HL-60/S4 treated with phorbol 12-myristate 13-acetate at 8.2 ng/mL for 4 days and 3 days (cell line): ENCODE results near the gene MAP3K2.
"Not testable (repeated sequence)": the region's sequence is repeated elsewhere in the genome, so short reads cannot be mapped to it uniquely, and the experiment has no call there.

Source experiments
- in situ Hi-C: fragments of 300-500 bp; cut with MboI; formaldehyde crosslinking; loops from 2 replicates; pipeline ENCODE4 v1.15.0; 2022; ENCODE audit warnings: low sequenced_read_pairs

Gene MAP3K2

DNA sequence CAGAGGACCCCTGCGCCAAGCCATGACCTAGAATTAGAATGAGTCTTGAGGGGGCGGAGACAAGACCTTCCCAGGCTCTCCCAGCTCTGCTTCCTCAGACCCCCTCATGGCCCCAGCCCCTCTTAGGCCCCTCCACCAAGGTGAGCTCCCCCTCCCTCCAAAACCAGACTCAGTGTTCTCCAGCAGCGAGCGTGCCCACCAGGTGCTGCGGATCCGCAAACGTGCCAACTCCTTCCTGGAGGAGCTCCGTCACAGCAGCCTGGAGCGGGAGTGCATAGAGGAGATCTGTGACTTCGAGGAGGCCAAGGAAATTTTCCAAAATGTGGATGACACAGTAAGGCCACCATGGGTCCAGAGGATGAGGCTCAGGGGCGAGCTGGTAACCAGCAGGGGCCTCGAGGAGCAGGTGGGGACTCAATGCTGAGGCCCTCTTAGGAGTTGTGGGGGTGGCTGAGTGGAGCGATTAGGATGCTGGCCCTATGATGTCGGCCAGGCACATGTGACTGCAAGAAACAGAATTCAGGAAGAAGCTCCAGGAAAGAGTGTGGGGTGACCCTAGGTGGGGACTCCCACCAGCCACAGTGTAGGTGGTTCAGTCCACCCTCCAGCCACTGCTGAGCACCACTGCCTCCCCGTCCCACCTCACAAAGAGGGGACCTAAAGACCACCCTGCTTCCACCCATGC, 33.5 kb upstream of the MAP3K2 start:
- in situ Hi-C loops: no loop called here

DNA sequence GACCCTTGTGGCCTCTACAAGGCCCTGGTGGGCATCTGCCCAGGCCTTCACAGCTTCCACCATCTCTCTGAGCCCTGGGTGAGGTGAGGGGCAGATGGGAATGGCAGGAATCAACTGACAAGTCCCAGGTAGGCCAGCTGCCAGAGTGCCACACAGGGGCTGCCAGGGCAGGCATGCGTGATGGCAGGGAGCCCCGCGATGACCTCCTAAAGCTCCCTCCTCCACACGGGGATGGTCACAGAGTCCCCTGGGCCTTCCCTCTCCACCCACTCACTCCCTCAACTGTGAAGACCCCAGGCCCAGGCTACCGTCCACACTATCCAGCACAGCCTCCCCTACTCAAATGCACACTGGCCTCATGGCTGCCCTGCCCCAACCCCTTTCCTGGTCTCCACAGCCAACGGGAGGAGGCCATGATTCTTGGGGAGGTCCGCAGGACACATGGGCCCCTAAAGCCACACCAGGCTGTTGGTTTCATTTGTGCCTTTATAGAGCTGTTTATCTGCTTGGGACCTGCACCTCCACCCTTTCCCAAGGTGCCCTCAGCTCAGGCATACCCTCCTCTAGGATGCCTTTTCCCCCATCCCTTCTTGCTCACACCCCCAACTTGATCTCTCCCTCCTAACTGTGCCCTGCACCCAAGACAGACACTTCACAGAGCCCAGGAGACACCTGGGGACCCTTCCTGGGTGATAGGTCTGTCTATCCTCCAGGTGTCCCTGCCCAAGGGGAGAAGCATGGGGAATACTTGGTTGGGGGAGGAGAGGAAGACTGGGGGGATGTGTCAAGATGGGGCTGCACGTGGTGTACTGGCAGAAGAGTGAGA, 32.5 kb upstream of the MAP3K2 start:
- in situ Hi-C loops: no loop called here

DNA sequence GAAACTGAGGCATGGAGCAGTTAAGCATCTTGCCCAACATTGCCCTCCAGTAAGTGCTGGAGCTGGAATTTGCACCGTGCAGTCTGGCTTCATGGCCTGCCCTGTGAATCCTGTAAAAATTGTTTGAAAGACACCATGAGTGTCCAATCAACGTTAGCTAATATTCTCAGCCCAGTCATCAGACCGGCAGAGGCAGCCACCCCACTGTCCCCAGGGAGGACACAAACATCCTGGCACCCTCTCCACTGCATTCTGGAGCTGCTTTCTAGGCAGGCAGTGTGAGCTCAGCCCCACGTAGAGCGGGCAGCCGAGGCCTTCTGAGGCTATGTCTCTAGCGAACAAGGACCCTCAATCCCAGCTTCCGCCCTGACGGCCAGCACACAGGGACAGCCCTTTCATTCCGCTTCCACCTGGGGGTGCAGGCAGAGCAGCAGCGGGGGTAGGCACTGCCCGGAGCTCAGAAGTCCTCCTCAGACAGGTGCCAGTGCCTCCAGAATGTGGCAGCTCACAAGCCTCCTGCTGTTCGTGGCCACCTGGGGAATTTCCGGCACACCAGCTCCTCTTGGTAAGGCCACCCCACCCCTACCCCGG, 31.8 kb upstream of the MAP3K2 start:
- in situ Hi-C loops: no loop called here

DNA sequence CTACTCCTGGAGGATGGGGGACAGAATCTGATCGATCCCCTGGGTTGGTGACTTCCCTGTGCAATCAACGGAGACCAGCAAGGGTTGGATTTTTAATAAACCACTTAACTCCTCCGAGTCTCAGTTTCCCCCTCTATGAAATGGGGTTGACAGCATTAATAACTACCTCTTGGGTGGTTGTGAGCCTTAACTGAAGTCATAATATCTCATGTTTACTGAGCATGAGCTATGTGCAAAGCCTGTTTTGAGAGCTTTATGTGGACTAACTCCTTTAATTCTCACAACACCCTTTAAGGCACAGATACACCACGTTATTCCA, 31.3 kb upstream of the MAP3K2 start:
- in situ Hi-C loops: no loop called here

DNA sequence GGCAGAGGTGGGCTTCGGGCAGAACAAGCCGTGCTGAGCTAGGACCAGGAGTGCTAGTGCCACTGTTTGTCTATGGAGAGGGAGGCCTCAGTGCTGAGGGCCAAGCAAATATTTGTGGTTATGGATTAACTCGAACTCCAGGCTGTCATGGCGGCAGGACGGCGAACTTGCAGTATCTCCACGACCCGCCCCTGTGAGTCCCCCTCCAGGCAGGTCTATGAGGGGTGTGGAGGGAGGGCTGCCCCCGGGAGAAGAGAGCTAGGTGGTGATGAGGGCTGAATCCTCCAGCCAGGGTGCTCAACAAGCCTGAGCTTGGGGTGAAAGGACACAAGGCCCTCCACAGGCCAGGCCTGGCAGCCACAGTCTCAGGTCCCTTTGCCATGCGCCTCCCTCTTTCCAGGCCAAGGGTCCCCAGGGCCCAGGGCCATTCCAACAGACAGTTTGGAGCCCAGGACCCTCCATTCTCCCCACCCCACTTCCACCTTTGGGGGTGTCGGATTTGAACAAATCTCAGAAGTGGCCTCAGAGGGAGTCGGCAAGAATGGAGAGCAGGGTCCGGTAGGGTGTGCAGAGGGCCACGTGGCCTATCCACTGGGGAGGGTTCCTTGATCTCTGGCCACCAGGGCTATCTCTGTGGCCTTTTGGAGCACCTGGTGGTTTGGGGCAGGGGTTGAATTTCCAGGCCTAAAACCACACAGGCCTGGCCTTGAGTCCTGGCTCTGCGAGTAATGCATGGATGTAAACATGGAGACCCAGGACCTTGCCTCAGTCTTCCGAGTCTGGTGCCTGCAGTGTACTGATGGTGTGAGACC, 30.7 kb upstream of the MAP3K2 start, which contains the start of gene PROC:
Gene PROC, plus strand, starts transcription at position 128 of the 812 bp plus-strand sequence. CDS start 1,516 bp downstream, outside the sequence.
- in situ Hi-C loops: no loop called here

DNA sequence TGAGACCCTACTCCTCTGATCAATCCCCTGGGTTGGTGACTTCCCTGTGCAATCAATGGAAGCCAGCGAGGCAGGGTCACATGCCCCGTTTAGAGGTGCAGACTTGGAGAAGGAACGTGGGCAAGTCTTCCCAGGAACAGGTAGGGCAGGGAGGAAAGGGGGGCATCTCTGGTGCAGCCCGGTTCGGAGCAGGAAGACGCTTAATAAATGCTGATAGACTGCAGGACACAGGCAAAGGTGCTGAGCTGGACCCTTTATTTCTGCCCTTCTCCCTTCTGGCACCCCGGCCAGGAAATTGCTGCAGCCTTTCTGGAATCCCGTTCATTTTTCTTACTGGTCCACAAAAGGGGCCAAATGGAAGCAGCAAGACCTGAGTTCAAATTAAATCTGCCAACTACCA, 29.6 kb upstream of the MAP3K2 start:
- in situ Hi-C loops: no loop called here

DNA sequence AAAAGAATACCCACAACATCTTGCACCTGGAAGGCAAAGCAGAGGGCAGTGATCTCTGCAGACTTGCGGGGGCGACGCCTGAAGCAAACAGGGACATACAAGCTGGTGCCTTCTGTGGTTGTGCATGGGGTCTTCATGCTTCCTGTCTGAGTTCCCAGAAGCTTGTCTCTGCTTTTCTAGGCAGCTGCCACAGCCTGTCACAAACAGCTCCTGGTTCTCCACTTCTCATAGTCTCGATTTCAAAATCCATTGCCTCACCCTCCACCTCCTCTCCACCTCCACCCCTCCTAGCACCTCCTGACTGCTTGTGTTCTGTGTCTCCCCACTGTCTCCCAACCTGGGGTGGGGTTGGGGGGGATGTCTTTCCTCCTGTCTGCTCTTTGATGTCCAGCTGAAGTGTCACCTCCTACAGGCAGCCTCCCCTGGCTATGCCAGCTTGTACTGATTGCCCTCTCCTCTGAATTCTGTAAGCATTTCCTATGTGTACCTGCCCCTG, 28.8 kb upstream of the MAP3K2 start:
- in situ Hi-C loops: no loop called here

DNA sequence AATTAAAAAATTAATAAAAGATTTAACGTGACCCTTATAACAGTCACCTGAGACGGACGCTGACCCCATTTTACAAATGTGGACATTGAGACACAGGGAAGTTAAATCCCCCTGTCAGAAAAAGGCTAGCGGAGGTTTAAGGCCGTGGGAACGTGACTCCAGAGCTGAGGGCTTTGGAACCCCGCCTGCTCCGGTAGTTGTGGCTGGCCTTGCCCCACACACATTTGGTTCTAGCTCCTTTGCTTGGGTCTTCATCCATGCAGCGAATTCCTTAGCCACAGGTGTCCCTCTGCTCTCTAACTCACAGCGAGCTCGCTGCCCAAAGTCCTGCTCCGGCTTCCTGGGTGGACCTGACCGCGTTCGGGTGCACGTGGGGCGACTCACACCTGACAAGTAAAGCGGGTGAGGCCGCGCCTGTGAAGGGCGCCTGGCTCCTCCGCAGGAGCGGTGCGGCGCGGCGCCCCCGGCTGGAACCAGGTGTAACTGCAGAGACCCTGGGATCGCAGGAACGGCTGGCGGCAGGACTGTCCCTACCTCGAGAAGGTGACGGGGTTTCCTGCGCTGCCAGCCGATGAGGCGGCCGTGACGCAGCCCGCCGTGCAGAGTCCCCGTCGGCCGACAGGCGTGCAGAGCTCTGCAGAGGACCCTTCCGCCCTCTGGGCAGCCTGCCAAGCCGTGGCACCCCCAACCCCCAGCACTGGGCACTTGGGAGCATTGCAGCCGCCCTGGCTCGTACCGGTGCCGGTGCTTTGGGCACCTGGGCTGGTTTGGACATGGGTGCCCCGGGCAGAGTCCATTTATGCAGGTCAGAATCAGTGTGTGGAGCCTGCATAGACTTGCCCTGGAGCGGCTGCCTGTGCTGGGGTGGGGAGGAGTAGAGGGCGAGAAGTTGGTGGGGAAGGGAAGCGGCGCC, 28.1 kb upstream of the MAP3K2 start:
- in situ Hi-C loops: no loop called here

DNA sequence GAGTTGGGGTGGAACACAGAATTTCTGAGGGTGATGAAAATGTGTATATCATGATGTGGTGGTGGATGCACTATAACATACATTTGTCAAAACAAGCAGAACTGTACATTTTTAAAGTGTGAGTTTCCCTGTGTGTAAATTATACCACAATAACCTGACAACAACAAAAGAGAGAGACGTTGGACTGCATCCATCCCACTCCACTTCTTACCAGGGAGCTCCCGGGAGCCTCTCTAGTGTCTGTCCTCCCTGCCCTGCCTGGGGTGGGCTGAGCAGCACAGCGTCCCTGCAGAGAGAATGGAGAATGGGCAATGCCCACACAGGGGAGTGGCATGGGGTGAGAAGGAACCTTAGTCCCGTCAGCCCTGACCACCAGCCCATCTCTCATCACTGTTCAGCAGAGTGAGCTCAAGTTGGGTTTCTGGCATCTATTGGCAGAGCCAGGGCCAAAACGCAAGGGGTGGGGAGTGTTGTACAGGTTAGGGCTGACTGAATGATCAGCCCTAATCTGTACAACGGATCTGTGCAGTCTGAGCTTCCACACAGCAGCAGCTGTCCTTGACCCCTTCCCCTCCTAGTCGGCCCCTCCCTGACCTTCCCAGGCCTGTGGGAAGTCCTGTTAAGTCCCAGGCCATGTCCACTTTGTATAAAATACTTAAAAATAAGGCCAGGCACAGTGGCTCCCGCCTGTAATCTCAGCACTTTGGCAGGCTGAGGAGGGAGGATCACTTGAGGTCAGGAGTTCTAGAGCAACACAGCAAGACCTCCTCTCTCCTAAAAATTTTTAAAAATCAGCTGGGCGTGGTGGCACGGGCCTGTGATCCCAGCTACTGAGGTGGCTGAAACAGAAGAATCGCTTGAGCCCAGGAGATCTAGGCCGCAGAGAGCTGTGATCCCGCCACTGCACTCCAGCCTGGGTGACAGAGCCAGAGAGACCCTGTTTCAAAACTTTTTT, 27.1 kb upstream of the MAP3K2 start:
- in situ Hi-C loops: no loop called here

DNA sequence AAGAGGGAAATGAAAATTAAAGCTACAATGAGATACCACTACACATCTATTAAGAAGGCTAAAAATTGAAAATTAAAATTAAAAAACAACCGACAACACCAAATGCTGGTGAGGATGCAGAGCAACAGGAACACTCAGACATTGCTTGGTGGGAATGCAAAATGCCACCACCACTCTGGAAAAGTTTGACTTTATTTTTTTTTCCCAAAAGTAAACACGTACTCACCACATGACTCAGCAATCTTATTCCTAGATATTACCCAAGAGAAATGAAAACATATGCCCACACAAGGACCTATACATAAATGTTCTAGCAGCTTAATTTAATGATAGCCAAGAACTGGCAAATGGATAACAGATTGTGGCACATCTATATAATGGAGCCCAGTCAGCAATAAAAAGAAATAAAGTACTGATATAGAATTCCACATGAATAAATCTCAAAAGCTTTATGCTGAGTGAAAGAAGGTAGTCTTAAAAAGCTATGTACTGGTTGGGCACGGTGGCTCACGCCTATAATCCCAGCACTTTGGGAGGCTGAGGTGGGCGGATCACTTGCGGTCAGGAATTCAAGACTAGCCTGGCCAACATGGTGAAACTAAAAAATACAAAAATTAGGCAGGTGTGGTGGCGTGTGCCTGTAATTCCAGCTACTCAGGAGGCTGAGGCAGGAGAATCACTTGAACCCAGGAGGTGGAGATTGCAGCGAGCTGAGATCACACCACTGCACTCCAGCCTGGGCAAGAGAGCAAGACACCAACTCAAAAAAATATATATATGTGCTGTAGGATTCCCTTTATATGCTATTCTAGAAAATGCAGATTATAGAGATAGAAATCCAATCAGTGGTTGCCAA, 26.2 kb upstream of the MAP3K2 start:
- in situ Hi-C loops: no loop called here

DNA sequence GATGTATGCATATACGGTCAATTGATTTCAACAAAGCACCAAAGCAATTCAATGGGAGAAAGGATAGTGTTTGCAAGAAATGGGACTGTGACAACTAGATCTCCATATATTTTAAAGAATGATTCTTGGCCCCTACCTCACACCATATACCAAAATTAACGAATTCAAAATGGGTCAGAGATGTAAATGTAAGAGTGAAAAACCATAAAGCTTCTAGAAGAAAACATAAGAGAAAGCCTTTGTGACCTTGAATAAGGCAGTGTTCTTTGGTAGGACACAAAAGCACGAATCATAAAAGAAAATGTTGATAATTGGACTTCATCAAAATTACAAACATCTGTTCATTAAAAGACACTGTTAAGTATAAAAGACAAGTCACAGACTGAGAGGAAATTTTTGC, 25.4 kb upstream of the MAP3K2 start:
- in situ Hi-C loops: no loop called here

DNA sequence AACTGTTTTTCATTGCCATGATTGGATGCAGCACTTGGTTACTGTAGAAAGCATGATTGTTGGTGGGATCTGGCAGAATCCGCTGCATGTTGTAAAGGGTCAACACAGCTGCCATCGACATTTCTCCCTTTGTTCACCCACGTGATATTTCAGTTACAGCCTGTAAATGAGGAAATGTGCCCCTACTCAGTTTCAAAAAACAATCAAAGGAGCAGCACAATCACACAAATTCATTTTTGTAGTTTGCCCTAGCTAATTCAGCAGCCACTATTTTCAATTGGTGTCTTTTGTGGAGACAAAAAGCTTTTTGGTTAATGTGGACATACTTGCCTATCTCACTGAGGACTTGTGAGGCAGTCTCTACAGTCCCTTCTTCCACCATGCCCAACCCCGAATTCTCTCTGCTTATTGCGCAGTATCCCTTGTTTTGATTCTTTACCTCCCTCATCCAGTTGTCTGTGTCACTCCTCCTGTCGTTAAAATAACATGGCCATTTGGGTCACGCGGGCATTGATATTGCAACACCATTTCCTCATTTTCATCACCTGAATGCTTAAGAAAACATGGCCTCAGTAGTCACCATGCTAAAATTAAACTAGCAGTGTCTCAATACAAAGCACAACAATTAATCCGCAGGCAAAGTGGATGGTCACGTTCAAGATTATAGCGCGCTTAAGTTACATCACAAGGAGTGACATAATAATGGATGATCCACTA, 24.0 kb upstream of the MAP3K2 start:
- in situ Hi-C loops: no loop called here

DNA sequence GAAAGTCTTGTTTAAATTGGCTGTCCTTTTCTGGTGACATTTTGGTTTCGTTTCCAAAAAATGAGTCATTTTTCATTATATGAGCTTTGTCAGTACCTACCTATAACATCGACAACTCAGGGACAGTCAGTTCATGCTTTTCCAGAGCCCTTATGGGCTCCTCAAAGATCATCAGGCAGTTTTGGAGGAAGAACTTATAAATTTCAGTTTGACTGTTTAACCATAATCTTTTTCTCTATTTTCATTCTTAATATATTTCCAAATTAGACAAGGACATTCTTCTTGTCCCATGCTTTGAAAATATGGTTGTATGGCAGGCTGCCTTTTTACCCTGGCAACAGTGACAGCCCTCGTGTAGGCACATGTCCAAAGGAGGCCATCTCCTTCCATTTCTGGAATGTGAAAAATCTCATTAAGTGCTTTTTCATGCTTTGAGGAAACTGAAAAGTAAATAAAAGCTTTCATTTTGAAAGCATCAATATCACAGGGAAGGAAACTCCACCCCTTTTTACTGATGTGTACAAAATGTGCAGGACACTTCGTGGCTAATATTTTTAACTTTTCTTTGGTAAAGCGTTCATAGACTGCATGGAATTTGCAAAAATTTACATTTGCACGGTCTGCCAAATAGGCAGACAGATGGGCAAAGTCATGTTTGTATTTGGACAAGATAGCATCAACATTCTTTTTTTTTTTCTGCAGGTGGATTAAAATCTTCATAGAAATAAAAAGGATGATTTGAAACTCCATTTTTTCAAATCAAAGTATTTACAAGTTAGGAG, 23.3 kb upstream of the MAP3K2 start:
- in situ Hi-C loops: no loop called here

DNA sequence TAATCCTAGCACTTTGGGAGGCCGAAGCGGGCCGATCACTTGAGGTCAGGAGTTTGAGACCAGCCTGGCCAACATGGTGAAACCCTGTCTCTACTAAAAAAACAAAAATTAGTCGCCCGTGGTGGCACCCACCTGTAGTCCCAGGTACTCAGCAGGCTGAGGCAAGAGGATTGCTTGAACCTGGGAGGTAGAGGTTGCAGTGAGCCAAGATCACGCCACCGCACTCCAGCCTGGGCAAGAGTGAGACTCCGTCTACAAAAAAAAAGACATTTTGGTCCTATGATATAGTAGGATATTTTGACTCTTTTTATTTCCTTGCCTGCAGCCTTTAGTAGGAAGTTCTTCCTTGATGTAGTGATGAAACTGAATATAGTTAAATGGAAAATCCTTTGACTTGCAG, 21.9 kb upstream of the MAP3K2 start:
- in situ Hi-C loops: not testable (repeated sequence)

DNA sequence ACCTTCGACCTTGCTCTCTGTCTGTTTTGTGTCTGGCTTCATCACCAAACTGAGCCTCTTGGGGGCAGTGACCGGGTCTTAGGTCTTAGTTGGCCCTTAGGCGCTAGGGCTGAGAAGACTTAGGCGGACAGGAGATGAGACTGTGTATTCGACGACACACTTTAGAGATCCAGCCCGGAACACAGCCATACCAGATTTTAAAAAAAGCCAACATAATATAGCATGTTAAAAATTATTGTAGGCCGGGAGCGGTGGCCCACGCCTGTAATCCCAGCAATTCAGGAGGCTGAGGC, 21.0 kb upstream of the MAP3K2 start:
- in situ Hi-C loops: no loop called here

DNA sequence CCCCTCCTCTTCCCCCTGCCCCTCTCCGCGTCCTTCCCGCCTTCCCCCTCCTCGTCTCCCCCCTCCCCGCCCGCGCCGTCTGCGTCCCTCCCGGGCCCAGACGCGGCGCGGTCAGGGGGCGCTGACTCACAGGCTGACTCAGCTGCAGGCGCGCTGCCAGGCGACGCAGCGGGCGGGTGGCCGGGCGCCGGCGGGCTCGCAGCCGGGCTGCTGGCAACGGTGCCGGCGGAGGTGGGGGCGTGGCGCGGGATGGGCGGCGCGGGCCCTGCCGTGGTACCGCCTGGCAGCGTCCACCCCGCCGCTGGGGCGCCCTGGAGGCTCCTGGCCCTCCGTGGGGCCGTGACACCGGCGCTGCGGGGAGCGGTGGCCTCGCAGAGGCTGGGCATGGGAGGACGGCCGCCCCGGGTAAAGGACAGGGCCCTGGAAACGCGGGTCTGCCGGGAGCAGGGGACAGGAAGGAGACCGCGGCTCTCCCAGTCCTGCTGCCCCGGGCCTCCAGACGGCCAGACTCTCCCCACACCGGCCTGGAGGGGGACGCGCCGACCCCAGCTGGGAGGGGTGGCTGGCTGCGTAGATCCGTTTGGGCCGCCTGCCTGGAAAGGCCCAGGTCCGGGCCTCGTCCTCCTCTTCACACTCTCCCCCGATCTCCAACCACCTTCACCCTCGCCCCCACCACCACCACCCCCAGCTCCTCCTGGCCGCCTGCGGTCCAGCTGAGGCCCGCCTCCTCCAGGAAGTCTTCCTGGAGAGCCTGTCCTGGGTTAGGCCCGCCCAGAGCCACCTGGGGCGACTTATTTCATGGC, 20.4 kb upstream of the MAP3K2 start:
- in situ Hi-C loops: no loop called here
